Gastrocnemius medialis (tissue), 4 donors: ENCODE results near the gene CDPF1.

Experiments used
- CTCF ChIP-seq, 5 experiments: fragments of 450-650 bp in 3 of 5; fragments of 200-600 bp in 2 of 5; sonication (generic) in 2 of 5; IDR thresholded peaks in 4 of 5; conservative IDR thresholded peaks in 1 of 5; 1 replicate in 4 of 5; 2 replicates in 1 of 5; pipeline ENCODE4 v1.5.1; 2016 to 2019; ENCODE audit warnings: antibody characterized with exemption in 5 of 5, mild to moderate bottlenecking in 3 of 5, moderate library complexity in 3 of 5
- POLR2A ChIP-seq, 2 donors: fragments of 450-650 bp; IDR thresholded peaks; one replicate each; pipeline ENCODE4 v1.6.1; 2017; ENCODE audit warnings: antibody characterized with exemption in 2 of 2, mild to moderate bottlenecking in 2 of 2, moderate library complexity in 2 of 2

- TF ChIP-seq CTCF (IDR thresholded peaks at IDR 0.05 in 4 of 5, conservative IDR thresholded peaks at IDR 0.05 in 1 of 5) (no peak), POLR2A (IDR thresholded peaks at IDR 0.05) (no peak)
Observed at GRCh38 chr22:46224044-46224897, 25.8 kb downstream of the CDPF1 start.
